ENCODE data around the gene COMP. TPM values are rescaled to one million over a fixed set of nuclear protein-coding genes. Genes with fewer than 3 reads are reported as not detected.
"Not testable (repeated sequence)": the region's sequence is repeated elsewhere in the genome, so short reads cannot be mapped to it uniquely, and the experiment has no call there.

COMP gene
- total RNA-seq (2014; rRNA removed) = 0.13 TPM in 1 of 2 replicates, not detected in the other
- 0.28 TPM for polyA plus RNA-seq (2012)

GRCh38 chr19:18790566-18791314, at the start of gene COMP:
COMP (minus strand) TSS chr19:18791305; CDS start chr19:18791269, 36 bp downstream.
- no peak for DNase-seq (ENCODE audit: low read depth)

GRCh38 chr19:18840288-18841267, 49.5 kb upstream of the COMP start:
- DNase-seq (ENCODE audit: low read depth) = no peak

GRCh38 chr19:18839465-18840287, 48.6 kb upstream of the COMP start:
- no peak for DNase-seq (ENCODE audit: low read depth)

- DNase-seq (ENCODE audit: low read depth) = no peak
Observed at GRCh38 chr19:18834644-18834984, 43.5 kb upstream of the COMP start.

GRCh38 chr19:18833849-18834643, 42.9 kb upstream of the COMP start:
- no peak for DNase-seq (ENCODE audit: low read depth)

GRCh38 chr19:18833141-18833476, 42.0 kb upstream of the COMP start:
- no peak for DNase-seq (ENCODE audit: low read depth)

- DNase-seq (ENCODE audit: low read depth) = no peak
Observed at GRCh38 chr19:18832306-18833140, 41.4 kb upstream of the COMP start.

- peak; percentile 85 for DNase-seq (ENCODE audit: low read depth)
Observed at GRCh38 chr19:18831524-18832305, 40.6 kb upstream of the COMP start, which contains the start of gene UPF1. UPF1 (plus strand) TSS chr19:18831959; CDS start chr19:18832210, 251 bp downstream.

- no peak for DNase-seq (ENCODE audit: low read depth)
Observed at GRCh38 chr19:18830488-18830887, 39.4 kb upstream of the COMP start.

GRCh38 chr19:18828786-18829185, 37.7 kb upstream of the COMP start:
- DNase-seq (ENCODE audit: low read depth) = no peak

- DNase-seq (ENCODE audit: low read depth) = no peak
Observed at GRCh38 chr19:18817574-18817973, 26.5 kb upstream of the COMP start.

GRCh38 chr19:18816645-18817044, 25.5 kb upstream of the COMP start:
- DNase-seq (ENCODE audit: low read depth) = not testable (repeated sequence)

GRCh38 chr19:18815673-18816072, 24.6 kb upstream of the COMP start:
- DNase-seq (ENCODE audit: low read depth) = no peak

GRCh38 chr19:18814063-18814462, 23.0 kb upstream of the COMP start:
- DNase-seq (ENCODE audit: low read depth) = no peak

- not testable (repeated sequence) for DNase-seq (ENCODE audit: low read depth)
Observed at GRCh38 chr19:18811638-18812037, 20.5 kb upstream of the COMP start.

- peak; percentile 62 for DNase-seq (ENCODE audit: low read depth)
Observed at GRCh38 chr19:18809149-18809868, 18.2 kb upstream of the COMP start.

GRCh38 chr19:18807861-18808331, 16.8 kb upstream of the COMP start:
- no peak for DNase-seq (ENCODE audit: low read depth)

GRCh38 chr19:18804643-18805042, 13.5 kb upstream of the COMP start:
- DNase-seq (ENCODE audit: low read depth) = no peak
